HUES64 (cell line): ENCODE data around the gene ECSCR.

Experiments
- H3K27ac ChIP-seq: 2 replicates; pipeline ENCODE4 v1.7.0; 2013; ENCODE audit warnings: low read depth, low read length, inconsistent platforms
- H3K27me3 ChIP-seq: 2 replicates; pipeline ENCODE4 v1.6.1; 2013; ENCODE audit warnings: mild to moderate bottlenecking, low read length; ENCODE audit not compliant: insufficient read depth
- H3K36me3 ChIP-seq: 2 replicates; pipeline ENCODE4 v1.6.1; 2013; ENCODE audit warnings: mild to moderate bottlenecking, low read length; ENCODE audit not compliant: insufficient read depth
- H3K4me1 ChIP-seq: 2 replicates; pipeline ENCODE4 v1.6.1; 2013; ENCODE audit warnings: mild to moderate bottlenecking, low read length, moderate library complexity; ENCODE audit not compliant: insufficient read depth
- H3K4me3 ChIP-seq: 2 replicates; pipeline ENCODE4 v1.5.1; 2013; ENCODE audit warnings: mild to moderate bottlenecking, low read length, moderate library complexity
- H3K9ac ChIP-seq: 2 replicates; pipeline ENCODE4 v1.6.1; 2013; ENCODE audit warnings: mild to moderate bottlenecking, low read depth, low read length
- H3K9me3 ChIP-seq: 2 replicates; pipeline ENCODE4 v1.6.1; 2013; ENCODE audit warnings: low read depth, low read length; ENCODE audit not compliant: insufficient read depth
- WGBS: fragments of 150-250, 120-280 bp; methylation state at CpG from one replicate; pipeline ENCODE4 v1.1.7; 2013; ENCODE audit warnings: missing lambda C conversion rate; 5-methylcytosine and 5-hydroxymethylcytosine counted together

Gene ECSCR

GRCh38 chr5:139418793-139419192 lies 43.8 kb downstream of the ECSCR start:
- WGBS, result 95% methylated on average over 1 of the region's 1 CpG
- H3K9ac ChIP-seq, result no peak overlapping the region
- H3K4me3 ChIP-seq, result no peak overlapping the region
- H3K27me3 ChIP-seq, result no peaks in the 10 kb centered on the region; the same call in 1 of the 2 replicates
- H3K36me3 ChIP-seq, result peaks cover 64% of the 10 kb centered on the region
- no peak overlapping the region for H3K27ac ChIP-seq
- H3K4me1 ChIP-seq, result peaks cover 11% of the 10 kb centered on the region; the same call in 1 of the 2 replicates
- H3K9me3 ChIP-seq, result no peaks in the 10 kb centered on the region

DNA sequence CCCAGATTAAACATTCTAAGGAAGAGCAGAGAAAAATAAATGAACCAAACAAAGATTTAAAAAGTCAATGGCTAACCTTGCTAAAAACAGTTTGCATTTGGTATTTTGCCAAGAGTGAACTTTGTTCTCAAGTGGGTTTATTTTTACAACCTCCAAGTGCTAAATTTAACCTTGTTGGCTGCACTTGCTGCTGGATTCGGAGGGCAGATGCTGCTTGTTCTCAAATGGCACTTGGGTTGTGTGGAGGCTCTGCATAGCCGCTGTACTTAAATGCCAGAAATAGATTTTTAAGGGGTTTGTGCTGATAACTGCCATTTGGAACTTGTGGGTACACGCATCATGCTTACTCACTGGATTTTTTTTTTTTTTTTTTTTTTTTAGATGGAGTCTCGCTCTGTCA lies 45.3 kb downstream of the ECSCR start:
- Histone ChIP-seq H3K4me1 (peaks cover 11% of the 10 kb centered on the region; the same call in 1 of the 2 replicates), H3K36me3 (peaks cover 64% of the 10 kb centered on the region), H3K27ac (no peak overlapping the region), H3K27me3 (no peaks in the 10 kb centered on the region; the same call in 1 of the 2 replicates), H3K4me3 (no peak overlapping the region), H3K9me3 (no peaks in the 10 kb centered on the region), H3K9ac (no peak overlapping the region)
- 98% methylated on average over 4 of the region's 4 CpGs for WGBS

- no peak overlapping the region for H3K9ac ChIP-seq
- no peak overlapping the region for H3K27ac ChIP-seq
- no peak overlapping the region for H3K4me3 ChIP-seq
- H3K4me1 ChIP-seq, result peaks cover 11% of the 10 kb centered on the region; the same call in 1 of the 2 replicates
- WGBS, result 96% methylated on average over 9 of the region's 9 CpGs
- no peaks in the 10 kb centered on the region for H3K9me3 ChIP-seq
- H3K27me3 ChIP-seq, result no peaks in the 10 kb centered on the region; the same call in 1 of the 2 replicates
- H3K36me3 ChIP-seq, result peaks cover 69% of the 10 kb centered on the region
These were observed 45.9 kb downstream of the ECSCR start for GRCh38 chr5:139416651-139417050.

- H3K4me1 ChIP-seq, result peaks cover 11% of the 10 kb centered on the region; the same call in 1 of the 2 replicates
- H3K27me3 ChIP-seq, result no peaks in the 10 kb centered on the region; the same call in 1 of the 2 replicates
- no peak overlapping the region for H3K9ac ChIP-seq
- H3K27ac ChIP-seq, result no peak overlapping the region
- H3K9me3 ChIP-seq, result no peaks in the 10 kb centered on the region
- H3K4me3 ChIP-seq, result no peak overlapping the region
- peaks cover 72% of the 10 kb centered on the region for H3K36me3 ChIP-seq
These were observed 46.7 kb downstream of the ECSCR start for GRCh38 chr5:139415869-139416268.

DNA sequence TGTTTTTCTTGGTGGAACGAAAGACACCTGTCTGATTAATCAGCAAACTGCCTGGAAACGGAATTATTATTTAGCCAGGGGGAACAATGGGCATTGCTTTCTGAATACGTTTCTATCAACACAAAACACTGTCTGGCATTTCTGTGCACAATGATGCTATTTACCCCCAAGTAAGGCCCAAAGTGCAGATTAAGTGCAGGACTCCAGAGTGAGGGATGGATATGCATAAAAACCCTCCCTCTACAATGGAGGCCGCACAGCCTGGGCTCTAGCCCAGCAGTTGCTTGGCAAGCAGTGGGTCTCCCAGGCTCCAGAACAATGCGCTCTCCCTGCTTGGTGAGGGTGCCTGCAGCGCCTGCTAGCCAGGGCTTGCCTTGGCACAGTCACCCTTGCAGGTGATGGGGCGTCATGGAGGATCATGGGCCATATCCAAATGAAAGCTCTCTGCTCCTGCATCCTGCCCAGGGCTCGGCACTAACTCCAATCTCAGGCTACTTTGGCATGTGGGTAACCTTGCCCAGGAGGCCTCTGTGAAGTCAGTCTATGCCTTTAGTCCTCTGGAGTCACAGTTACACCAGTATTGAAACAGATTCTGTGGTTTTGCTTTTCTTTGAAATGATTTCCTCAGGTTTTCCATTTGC lies 47.2 kb downstream of the ECSCR start:
- Histone ChIP-seq H3K27ac (no peak overlapping the region), H3K9me3 (no peaks in the 10 kb centered on the region), H3K36me3 (peaks cover 67% of the 10 kb centered on the region), H3K27me3 (no peaks in the 10 kb centered on the region), H3K4me3 (no peak overlapping the region), H3K9ac (no peak overlapping the region; the same call in 1 of the 2 replicates), H3K4me1 (peaks cover 10% of the 10 kb centered on the region; the same call in 1 of the 2 replicates)
- 94% methylated on average over 8 of the region's 8 CpGs for WGBS

DNA sequence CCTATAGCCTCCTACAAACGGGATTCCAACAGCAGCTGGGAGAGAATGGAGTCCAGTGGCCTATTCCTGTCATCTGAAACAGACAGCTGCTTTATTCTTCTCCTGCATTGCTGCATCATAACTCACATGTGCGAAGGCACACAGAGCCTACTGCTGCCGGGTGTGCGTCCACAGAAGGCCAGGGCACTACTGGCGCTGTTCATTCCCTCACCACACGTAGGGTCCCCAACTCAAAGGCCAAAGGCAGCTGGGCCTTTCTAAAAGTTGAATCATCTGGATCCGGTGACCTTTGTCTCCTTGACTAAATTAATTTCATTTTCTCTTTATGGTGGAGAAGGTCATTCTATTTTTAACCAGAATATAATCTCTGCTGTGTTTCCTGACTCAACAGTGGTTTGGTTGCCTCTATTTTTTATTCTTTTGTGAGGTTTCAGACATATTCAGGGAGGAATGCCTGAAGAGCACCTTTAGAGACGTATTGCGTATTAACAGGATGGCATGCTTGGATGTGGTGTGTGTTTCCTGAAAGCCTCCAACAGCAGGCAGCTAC lies 47.9 kb downstream of the ECSCR start:
- peaks cover 60% of the 10 kb centered on the region for H3K36me3 ChIP-seq
- no peak overlapping the region for H3K4me3 ChIP-seq
- peaks cover 3% of the 10 kb centered on the region; the same call in 1 of the 2 replicates for H3K4me1 ChIP-seq
- H3K9ac ChIP-seq, result no peak overlapping the region
- WGBS, result 96% methylated on average over 9 of the region's 9 CpGs
- no peak overlapping the region for H3K27ac ChIP-seq
- no peaks in the 10 kb centered on the region for H3K9me3 ChIP-seq
- no peaks in the 10 kb centered on the region for H3K27me3 ChIP-seq

DNA sequence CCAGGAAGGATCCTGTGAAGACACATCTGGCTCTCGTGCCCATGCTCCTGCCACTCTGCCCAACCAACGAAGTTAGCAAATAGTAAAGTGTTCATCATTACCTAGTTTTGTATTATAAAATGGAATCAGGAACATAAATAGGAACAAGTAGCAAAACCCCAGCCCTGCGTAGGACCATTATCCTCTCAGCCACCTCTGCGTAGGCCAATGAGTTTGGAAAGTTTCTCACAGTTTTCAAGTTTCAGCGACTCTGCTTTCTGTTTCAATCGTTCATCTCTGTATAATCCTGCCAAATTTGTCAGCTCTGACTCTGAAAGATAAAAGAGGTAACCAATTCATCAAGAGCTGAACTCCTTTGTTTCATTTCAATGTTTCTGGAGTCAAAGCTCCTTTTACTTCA lies 48.6 kb downstream of the ECSCR start:
- H3K27me3 ChIP-seq, result no peaks in the 10 kb centered on the region
- peaks cover 54% of the 10 kb centered on the region for H3K36me3 ChIP-seq
- H3K4me1 ChIP-seq, result no peaks in the 10 kb centered on the region; the same call in 1 of the 2 replicates
- no peak overlapping the region for H3K9ac ChIP-seq
- no peaks in the 10 kb centered on the region for H3K9me3 ChIP-seq
- H3K4me3 ChIP-seq, result no peak overlapping the region
- no peak overlapping the region for H3K27ac ChIP-seq
- WGBS, result 91% methylated on average over 6 of the region's 6 CpGs

DNA sequence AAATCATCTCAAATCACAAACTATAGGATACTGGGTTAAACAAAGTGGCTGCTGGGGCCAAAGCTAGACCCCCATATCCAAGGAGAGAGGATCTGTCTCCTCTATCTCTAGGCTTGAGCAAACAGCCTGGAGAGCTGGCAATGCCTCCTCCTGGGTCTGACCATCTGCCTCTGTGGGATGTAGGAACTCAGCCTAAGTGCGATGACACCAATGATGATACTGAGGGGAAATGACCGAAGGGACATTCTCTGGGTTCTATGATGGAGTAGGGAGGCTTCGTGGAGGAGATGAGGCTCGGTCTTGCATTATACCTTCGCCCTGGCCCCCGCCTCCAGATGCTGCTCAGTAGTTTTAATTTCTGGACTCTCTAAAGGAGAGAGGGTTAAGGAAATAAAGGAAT lies 49.4 kb downstream of the ECSCR start:
- Histone ChIP-seq H3K27me3 (no peaks in the 10 kb centered on the region), H3K27ac (no peak overlapping the region), H3K9me3 (no peaks in the 10 kb centered on the region), H3K4me1 (no peaks in the 10 kb centered on the region), H3K9ac (no peak overlapping the region), H3K4me3 (no peak overlapping the region), H3K36me3 (peaks cover 47% of the 10 kb centered on the region)
- 95% methylated on average over 6 of the region's 6 CpGs for WGBS

- H3K9me3 ChIP-seq, result no peaks in the 10 kb centered on the region
- H3K27ac ChIP-seq, result no peak overlapping the region
- peaks cover 35% of the 10 kb centered on the region for H3K36me3 ChIP-seq
- no peaks in the 10 kb centered on the region for H3K4me1 ChIP-seq
- no peak overlapping the region for H3K4me3 ChIP-seq
- 92% methylated on average over 16 of the region's 17 CpGs for WGBS
- no peak overlapping the region for H3K9ac ChIP-seq
- H3K27me3 ChIP-seq, result no peaks in the 10 kb centered on the region
These were observed 51.3 kb downstream of the ECSCR start for GRCh38 chr5:139410993-139411828.

GRCh38 chr5:139410121-139410992 lies 52.2 kb downstream of the ECSCR start:
- no peaks in the 10 kb centered on the region for H3K27me3 ChIP-seq
- 79% methylated on average over 6 of the region's 6 CpGs for WGBS
- no peaks in the 10 kb centered on the region for H3K9me3 ChIP-seq
- no peak overlapping the region for H3K27ac ChIP-seq
- H3K36me3 ChIP-seq, result peaks cover 31% of the 10 kb centered on the region
- H3K4me3 ChIP-seq, result no peak overlapping the region
- no peaks in the 10 kb centered on the region for H3K4me1 ChIP-seq
- no peak overlapping the region for H3K9ac ChIP-seq
